Hindlimb muscle (tissue), 1 donor: ENCODE measurements around the gene NRF1. TPM values are rescaled to one million over a fixed set of nuclear protein-coding genes. Genes with fewer than 3 reads are reported as not detected.

ENCODE experiments used
- DNase-seq: peaks from one replicate; pipeline ENCODE4 v3.0.0-alpha.2; 2013
- polyA plus RNA-seq: library from polyadenylated mRNA; unstranded; fragments of 120-200 nt; gene quantifications from one replicate; pipeline ENCODE4 v1.2.1, GENCODE V29; 2013; ENCODE audit not compliant: insufficient read length

NRF1 gene
- polyA plus RNA-seq, 1 donor = 14.7 TPM

DNA sequence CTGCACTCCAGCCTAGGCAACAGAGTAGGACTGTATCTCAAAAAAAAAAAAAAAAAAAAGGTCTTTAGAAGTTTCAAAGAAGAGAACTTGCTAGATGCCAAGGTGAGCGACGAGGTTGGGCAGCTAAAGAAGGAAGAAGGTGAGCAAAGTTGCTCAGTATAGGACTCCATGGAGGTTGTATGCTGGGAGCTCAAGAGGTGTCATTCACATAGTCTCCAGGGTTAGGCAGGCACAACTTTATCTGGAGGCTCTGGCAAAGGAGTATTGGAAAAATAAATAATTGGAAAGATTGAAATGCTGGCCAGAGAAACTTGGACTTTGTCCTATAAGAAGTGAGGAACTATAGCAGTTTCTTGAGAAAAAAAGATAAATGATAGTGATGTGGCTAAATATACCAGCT lies 74.5 kb downstream of the NRF1 start:
- no peak for DNase-seq

GRCh38 chr7:129688503-129689222 lies 77.1 kb downstream of the NRF1 start:
- DNase-seq = no peak

DNA sequence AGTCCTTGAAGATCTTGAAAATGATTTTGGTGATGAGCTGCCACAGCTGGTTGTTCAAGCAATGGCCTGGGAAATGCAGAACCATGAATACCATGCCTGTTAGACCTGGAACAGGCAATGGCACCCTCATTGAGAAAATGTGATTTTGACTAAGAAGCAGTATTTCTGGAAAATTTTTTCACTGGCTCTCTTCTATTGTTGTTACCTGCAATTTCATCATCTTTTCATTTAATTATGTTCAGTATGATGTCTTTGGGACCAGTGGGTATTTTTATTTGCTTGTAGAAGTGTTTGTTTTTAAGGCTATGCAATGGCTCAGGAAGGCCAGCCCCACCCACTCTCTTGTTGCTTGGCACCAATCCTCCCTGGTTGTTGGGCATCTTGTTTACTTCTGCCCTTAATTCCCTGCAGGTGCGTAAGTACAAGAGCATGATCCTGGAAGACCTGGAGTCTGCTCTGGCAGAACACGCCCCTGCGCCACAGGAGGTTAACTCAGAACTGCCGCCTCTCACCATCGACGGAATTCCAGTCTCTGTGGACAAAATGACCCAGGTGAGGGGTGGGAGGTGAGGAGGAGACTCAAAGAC lies 78.6 kb downstream of the NRF1 start:
- no peak for DNase-seq

DNA sequence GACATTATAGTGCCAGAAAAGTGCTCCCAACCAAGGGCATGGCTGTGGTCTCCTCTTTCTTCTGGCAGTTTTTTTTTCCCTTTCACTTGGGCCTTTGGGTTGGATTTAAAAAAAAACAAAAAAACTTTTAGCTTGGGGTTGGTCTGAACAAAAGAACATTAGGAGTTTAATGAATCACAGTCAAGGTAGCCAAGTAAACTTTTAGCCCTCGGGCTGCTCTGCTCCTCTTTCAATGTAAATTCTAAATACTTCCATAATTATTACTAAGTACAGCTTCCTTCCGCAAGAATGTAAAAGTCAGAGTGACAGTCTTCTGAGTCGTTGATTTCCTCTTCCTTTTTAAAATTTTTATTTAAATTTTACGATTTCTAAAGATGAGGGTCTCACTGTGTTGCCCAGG lies 79.2 kb downstream of the NRF1 start:
- no peak for DNase-seq

GRCh38 chr7:129698516-129699418 lies 87.2 kb downstream of the NRF1 start:
- DNase-seq = no peak

- DNase-seq = no peak
These were observed 90.8 kb downstream of the NRF1 start for GRCh38 chr7:129702316-129702715.

DNA sequence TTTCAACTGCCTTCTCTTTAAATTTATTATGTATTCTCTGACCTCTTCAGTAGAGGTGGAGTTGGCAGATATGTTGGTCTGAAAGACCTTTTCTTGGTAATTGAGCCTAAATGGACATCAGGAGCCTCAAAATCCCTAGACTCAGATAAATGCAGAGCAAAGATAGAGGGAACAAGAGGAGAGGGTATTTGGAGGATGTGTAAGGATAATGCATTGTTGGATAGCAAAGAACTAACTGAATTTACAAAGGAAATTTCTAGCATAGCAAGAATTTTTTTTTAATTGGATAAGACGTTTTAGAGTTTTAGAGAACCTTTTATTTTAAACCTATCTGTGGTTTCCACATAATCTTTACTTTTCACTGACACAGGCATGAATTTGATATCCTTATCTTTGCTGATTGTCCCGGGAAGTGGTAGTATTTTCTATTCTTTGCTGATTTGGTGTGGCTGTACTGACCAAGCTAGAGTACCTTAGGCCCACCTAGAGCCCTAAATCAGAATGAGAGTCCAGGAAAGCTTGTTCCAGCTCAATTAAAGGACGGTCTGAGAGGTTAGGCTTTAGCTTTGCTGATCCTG lies 91.3 kb downstream of the NRF1 start:
- DNase-seq = no peak

GRCh38 chr7:129703751-129704150 lies 92.2 kb downstream of the NRF1 start:
- DNase-seq = no peak

DNA sequence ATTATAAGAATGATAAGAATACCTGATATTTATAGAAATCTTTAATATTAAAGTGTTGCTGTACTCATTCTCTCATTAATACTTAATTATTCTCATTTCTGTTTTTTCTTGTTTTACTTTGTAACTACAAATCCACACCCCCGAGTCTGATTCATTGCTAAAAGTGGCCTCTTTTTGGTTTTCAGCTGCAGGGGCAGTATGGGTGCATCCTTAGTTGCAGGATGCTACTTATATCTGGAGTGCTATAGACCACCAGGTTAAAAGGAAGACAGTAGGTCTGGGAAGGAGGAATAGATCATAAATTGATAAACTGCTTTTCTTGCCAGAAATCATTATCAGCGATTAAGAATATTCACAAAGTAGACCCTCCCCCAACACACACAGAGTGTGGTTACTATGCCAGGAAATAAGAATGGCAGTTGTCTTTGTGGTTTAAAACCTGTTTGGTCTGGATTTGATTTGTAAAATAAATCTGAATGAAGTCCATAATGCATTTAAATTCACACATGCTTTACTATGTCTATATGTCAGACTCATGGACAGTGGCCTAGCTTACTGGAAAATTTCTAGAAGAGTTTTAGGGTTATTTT lies 96.5 kb downstream of the NRF1 start:
- no peak for DNase-seq

- no peak for DNase-seq
These were observed 102.0 kb downstream of the NRF1 start for GRCh38 chr7:129713544-129713943.

DNA sequence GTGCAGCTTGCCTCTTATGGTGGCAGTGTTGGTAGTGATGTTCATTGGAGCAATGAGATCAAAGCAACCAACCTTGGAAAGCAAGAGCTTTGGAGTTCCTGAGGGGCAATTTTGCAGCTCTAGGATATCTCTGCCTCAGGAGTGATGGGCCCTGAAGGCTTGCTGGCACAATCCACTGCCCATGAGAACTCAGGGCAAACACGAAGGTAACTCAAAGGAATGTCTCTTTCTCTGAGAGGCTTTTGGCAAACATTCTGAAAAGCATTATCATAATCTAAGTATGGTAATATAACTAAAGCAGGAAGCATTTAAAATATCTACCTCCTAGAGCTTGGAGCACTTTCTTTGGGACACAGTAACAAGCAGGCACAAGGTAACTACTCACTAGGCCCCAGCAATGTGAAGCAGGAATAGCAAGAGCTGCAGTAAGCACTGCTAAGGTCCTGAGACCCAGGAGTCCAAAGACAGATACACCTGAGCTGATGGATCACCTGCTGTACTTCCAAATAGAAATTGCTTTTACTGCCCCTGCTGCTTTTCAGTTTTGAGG lies 103.1 kb downstream of the NRF1 start:
- DNase-seq = no peak

DNA sequence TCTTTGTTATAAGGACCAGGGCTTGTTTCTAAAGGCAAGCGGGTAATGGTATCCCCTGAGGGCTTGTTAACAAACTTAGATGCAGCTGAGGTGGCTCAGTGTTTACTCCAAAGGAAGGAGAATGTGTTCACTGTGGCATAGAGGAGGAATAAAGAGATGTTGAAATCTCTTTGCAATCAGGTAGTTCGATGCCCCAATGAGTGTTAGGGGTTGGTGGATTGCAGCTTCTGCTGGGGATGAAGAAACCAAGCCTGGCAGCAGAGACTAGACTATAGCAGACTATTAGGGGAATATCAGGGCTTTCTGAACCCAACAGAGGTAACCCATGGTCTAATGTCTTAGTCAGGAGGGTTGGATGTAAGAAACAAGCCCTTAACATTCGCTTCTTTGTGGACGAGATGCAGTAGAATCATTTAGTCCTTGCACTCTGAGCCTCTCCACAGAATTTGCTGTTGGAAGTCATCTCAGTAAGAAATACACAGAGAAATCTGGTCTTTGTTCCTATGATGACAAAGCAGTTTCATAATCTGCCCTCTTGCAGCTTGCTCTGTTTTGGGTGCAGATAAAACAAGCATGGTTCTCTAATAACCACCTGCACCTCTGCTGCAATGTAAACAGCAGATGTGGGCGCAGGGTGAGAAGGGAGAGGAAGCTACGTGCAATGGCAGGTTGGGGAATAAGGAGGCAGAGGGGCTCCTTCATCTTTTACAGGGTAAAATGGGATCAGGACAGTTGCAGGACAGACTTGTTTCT lies 108.6 kb downstream of the NRF1 start:
- no peak for DNase-seq

DNA sequence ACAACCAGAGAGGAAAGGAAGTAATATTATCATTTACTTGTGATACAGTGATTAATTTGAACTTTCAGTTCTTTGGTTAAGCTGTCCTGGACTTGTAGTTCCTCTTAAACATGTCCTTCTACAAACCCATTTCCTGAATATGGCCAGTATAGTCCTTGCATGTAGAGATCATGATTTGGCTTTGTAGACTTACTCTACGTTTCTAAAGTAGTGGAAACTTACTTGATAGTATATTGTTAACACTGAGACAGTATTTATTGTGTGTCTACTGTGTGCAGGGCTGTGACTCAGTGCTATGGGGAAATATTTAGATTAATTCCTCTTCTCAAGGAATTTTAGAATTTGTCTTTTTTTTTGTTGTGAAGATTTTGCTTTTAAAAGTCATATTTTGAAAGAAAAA lies 109.5 kb downstream of the NRF1 start:
- DNase-seq = no peak

DNA sequence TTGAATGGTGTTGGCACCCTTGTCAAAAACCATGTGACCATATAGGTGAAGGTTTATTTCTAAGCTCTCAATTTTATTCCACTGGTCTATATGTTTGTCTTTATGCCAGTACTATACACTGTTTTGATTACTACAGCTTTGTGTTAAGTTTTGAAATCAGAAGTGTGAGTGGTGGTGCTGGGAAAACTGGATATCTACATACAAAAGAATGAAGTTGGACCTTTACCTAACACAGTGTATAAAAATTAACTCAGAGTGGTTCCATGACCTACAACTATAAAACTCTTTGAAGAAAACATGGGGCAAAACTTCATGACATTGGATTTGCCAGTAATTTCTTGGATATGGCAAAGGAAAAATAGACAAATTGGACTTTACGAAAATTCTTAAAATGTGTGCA lies 112.2 kb downstream of the NRF1 start:
- no peak for DNase-seq

DNA sequence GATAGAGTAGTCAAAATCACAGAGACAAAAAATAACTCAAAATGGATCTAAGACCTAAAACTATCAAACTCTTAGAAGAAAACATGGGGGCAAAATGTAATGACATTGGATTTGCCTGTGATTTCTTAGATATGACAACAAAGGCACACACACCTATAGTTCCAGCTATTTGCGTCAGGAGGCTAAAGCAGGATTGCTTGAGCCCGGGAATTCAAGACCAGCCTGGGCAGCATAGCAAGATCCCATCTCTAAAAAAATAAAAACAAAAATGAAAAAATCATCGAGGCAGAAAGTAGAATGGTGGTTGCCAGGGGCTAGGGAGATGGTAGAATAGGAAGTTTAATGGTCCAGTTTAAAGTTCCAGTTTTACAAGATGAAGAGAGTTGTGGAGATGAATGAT lies 113.3 kb downstream of the NRF1 start:
- DNase-seq = no peak

- DNase-seq = no peak
These were observed 117.5 kb downstream of the NRF1 start for GRCh38 chr7:129728875-129729467.

- DNase-seq = no peak
These were observed 118.0 kb downstream of the NRF1 start for GRCh38 chr7:129729511-129729910.

GRCh38 chr7:129730159-129730558 lies 118.6 kb downstream of the NRF1 start:
- DNase-seq = no peak

DNA sequence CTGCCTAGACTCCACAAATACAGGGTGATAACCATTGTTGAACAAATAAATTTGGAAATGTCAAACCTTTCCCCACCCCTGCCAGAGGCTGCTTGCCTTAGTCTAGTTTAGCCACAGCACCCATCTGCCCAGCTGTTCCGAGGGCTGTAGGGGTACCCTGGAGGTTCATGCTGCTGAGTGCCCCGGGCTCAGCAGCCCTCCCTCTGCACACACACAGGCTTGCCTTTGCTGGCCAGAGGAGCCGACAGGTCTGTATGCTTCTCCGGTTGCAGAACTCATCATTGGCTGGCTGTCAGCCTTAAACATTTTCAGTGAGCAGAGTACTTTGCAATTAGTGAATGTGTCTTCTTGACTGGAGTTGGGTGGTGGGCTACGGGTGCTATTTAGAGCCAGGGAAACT lies 122.9 kb downstream of the NRF1 start:
- DNase-seq = no peak

DNA sequence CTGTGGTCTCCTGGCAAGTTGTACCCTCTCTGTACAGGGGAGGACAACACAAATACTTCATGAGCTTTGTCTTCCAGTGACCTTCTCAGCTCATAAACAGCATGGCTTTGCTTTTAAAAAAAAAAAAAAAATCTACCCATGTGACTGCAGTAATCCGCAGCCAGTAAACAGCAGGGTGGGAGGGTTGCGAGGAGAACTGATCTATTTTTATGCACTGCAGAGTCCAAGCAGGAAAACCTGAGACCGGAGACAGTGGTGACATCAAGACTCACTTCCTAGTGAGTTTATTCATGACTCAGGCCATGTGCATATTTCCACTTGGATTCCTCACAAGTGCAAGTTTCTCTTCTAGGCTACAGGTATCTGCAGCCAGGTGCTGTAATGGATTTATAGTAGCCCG lies 127.9 kb downstream of the NRF1 start:
- peak; percentile 13 for DNase-seq
